GM21723 (cell line): ENCODE data around the gene GALR3.

Experiments
- ATAC-seq: cut with Tn5 transposase; IDR thresholded peaks from one replicate; pipeline ENCODE4 v1.9.1; 2021; ENCODE audit warnings: mild to moderate bottlenecking, moderate library complexity; ENCODE audit not compliant: unreplicated experiment

GALR3 gene

DNA sequence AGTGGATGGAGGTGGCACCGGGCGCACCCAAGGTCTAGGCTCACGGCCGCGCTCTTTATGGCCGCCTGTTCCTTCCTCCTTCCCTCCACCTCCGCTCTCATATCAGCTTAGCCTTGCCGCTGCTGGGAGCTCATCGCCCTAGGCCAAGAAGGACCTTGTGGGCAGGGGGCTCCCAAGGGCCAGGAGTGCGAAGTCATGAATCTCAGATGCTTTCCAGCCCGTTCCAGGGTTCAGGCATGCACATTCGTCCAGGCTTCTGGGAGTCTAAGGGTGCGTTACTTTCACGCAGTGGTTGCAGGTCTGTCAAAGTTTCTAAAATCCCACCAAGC lies 4.1 kb upstream of the GALR3 start:
- ATAC-seq: no peak

DNA sequence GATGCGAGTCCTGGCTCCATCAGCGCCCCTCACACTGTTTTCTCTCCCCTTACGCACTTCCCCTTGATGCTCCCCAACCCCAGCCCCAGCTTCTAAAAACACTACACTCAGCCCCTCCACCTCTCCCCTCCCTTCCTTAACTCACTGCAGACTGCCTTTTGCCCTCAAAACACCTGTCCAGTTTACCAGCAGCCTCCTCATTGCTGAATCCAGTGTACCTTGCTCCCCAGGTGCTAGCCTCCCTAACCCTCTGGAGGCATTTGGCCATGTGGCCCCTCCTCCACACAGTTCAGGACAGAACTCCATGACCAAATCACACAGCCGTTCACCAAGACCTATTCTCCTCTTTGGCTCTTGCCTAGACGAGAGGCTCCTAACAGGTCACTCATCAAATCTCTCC lies 2.8 kb upstream of the GALR3 start:
- no peak for ATAC-seq

DNA sequence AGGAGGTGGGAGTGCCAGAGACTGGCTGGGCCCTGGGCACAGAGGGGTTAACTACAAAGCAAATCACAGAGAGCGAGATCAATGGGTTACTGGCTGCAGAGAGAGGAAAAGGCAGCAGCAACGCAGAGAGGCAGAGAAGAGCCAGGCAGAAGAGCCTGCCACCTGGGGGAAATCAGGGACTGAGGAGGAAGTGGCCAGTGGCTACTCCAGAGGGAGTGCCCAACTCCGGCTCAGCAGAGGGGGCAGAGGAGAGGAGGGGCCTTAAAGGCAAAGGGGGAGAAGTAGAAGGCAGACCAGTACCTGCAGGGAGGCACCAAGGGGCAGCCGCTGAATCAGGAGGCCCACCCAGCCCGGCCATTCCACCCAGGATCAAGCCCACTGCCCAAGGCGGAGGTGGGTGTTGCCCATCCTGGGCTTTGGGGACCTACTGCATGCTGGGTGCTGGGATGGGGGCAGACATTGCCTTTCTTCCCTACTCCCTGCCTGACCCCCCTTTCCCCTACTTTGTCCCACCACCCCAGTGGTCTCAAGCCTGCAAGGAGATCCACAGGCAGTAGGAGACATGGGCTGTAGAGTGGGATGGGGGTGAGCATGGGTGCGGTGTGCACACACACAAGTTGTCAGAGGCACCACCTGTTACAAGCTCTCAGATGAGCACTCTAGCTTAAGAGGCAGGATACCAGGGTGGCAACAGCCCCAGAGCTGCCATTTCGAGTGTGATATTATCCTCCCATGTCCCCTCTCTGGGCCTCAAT lies 926 bp upstream of the GALR3 start:
- ATAC-seq: no peak

GRCh38 chr22:37824674-37825641 lies 1.8 kb downstream of the GALR3 start:
- ATAC-seq: no peak

DNA sequence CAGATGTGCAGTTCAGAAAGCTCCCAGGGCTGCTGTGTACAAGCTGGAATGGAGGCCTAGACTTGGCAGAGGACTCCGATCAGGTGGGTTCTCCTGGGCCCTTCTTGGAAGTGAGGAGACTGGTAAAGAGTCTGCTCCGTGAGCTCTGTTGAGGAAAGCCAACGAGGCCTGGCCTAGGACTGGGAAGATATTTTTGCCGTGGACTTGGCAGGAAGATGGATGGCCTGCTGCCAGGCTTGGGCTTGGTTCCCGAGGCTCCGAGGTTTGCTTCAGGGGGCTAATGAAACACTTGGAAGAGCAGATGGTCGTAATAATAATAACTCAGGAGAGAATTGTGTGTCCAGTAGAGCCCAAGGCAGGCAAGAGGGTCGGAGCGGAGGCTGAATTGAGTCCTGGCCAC lies 3.9 kb downstream of the GALR3 start:
- ATAC-seq: no peak

DNA sequence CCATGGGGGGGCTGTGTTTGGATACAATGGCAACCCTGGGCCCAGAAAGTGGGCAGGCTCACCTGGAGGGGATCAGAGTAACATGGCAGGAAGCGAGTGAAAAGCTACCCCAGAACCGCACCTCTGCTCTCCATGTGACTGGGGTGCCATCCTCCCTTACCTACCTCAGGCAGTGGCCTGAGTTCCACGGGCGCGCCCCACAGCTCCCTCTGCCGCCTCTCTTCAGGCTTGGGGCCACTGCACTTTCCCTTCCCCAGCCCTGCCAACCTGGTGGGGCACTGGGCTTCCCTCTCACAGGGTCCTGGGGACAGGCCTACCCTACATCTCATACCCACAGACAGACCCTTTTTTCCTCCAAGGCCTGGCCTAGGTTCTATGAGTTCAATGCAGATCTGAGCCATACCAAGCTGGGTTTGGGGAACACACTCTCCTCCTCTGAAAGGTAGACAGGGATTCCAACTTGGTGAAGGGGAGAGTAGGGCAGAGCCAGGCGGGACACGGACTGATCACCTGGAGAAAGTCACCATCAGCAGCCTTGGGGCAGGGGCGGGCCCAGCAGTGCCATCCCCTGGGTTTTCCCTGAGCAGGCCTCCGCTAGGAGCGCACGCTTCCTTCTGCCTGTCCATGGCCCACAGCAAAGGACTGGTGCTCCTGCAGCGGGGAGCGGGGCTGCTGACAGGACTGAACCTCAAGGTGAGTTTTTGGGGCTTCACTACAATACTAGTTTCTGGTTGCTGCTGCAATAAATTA lies 7.1 kb downstream of the GALR3 start:
- no peak for ATAC-seq

GRCh38 chr22:37831472-37831871 lies 8.3 kb downstream of the GALR3 start:
- no peak for ATAC-seq

- ATAC-seq: no peak
Measured at GRCh38 chr22:37832022-37832857, 9.1 kb downstream of the GALR3 start.

- no peak for ATAC-seq
Measured at GRCh38 chr22:37842015-37842793, 19.0 kb downstream of the GALR3 start.

DNA sequence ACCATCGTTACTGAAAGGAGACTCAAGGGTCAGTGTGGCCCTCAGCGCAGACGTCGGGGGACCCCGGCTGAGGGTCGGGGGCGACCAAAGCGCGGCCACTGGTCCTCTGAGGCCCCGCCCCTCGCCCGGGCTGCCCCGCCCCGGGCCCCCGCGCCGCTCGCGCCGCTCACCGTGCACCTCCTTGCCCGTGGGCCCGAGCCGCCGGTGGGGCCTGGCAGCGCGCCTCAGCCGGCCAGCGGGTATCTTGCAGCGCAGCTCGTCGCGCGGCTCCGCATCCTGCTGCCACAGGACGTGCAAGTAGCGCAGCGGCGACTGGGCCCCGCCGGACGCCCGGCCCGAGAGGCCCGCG lies 20.5 kb downstream of the GALR3 start:
- ATAC-seq: peak; percentile 52

GRCh38 chr22:37844904-37845329 lies 21.7 kb downstream of the GALR3 start:
- ATAC-seq: no peak

- ATAC-seq: no peak
Measured at GRCh38 chr22:37846433-37846832, 23.3 kb downstream of the GALR3 start.

DNA sequence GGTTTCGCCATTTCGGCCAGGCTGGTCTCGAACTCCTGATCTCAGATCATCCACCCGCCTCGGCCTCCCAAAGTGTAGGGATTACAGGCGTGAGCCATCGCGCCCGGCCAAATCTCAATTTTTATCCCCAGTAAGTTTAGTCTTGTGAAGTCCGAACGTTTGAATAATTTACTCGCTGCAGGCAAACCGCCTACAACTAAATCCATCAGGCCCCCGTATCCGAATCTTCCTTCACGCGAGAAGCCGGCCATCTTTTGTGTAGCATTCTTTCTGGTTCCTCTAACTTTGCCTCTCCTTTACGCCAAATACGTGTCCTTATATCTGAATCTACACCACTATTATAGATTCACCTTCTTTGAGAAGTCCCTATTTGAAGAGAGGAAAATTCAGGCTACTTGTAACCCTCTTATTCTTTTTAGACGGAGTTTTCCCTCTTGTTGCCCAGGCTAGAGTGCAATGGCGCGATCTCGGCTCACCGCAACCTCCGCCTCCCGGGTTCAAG lies 25.5 kb downstream of the GALR3 start:
- no peak for ATAC-seq

GRCh38 chr22:37849089-37849751 lies 26.0 kb downstream of the GALR3 start, which contains the start of gene EIF3L:
Gene EIF3L, plus strand, starts transcription at chr22:37849419. Its CDS starts 31 bp downstream, at chr22:37849450.
- peak; percentile 71 for ATAC-seq

DNA sequence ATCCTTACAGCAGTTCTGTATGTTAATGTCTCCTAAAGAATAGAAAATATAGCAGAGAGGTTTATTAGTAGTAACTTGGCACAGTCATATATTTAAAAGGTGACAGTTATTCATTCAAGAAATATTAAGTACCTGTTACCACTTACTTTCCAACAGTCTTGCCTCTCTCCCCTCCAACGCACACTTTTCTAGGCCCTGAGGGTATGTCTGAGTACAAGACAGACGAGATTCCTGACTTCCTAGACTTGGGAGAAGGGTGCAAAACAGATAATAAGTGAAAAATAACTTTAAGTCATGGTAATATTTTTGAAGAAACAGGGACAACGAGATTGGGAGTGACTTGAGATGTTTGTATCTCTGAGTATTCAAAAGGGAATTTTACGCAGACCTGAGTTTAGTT lies 27.6 kb downstream of the GALR3 start:
- no peak for ATAC-seq

- ATAC-seq: no peak
Measured at GRCh38 chr22:37852418-37852817, 29.2 kb downstream of the GALR3 start.

- ATAC-seq: no peak
Measured at GRCh38 chr22:37854946-37855345, 31.8 kb downstream of the GALR3 start.

- no peak for ATAC-seq
Measured at GRCh38 chr22:37855462-37855861, 32.3 kb downstream of the GALR3 start.
